Measurements from ENCODE around the gene FOXL3. TPM values are rescaled to one million over a fixed set of nuclear protein-coding genes. Genes with fewer than 3 reads are reported as not detected.
"Not testable (repeated sequence)": the region's sequence is repeated elsewhere in the genome, so short reads cannot be mapped to it uniquely, and the experiment has no call there.

The FOXL3 gene
- polyA plus RNA-seq, 4 donors, result not detected

- DNase-seq (ENCODE audit: low read depth in 4 of 4, low spot score in 2 of 4), result no peak
These were observed 45.6 kb downstream of the FOXL3 start for GRCh38 chr7:335358-336148.

- DNase-seq (ENCODE audit: low read depth in 4 of 4, low spot score in 2 of 4), result not testable (repeated sequence)
These were observed 46.2 kb downstream of the FOXL3 start for GRCh38 chr7:336149-336533.

GRCh38 chr7:336810-337566, 47.0 kb downstream of the FOXL3 start:
- DNase-seq (ENCODE audit: low read depth in 4 of 4, low spot score in 2 of 4), result no peak

GRCh38 chr7:337567-337951, 47.6 kb downstream of the FOXL3 start:
- DNase-seq (ENCODE audit: low read depth in 4 of 4, low spot score in 2 of 4), result no peak

GRCh38 chr7:338295-339061, 48.5 kb downstream of the FOXL3 start:
- DNase-seq (ENCODE audit: low read depth in 4 of 4, low spot score in 2 of 4), result no peak

- DNase-seq (ENCODE audit: low read depth in 4 of 4, low spot score in 2 of 4), result no peak
These were observed 49.0 kb downstream of the FOXL3 start for GRCh38 chr7:339062-339342.

GRCh38 chr7:339696-340095, 49.7 kb downstream of the FOXL3 start:
- no peak for DNase-seq (ENCODE audit: low read depth in 4 of 4, low spot score in 2 of 4)

GRCh38 chr7:340200-340937, 50.4 kb downstream of the FOXL3 start:
- no peak for DNase-seq (ENCODE audit: low read depth in 4 of 4, low spot score in 2 of 4)

Other genes starting within 250 kb of the FOXL3 start
- gene FAM20C, start 97.6 kb upstream of the FOXL3 start, polyA plus RNA-seq (ENCODE audit: insufficient read length in 4 of 4), result 10 to 100 TPM; 66.1 to 78.6 (median 69.3) TPM
- 10 to 100 TPM; 44.5 to 57.8 (median 50.3) TPM for gene PDGFA, start 229.7 kb downstream of the FOXL3 start, polyA plus RNA-seq (ENCODE audit: insufficient read length in 4 of 4)

All from left renal cortex interstitium (tissue), 4 donors.